GM12872 (cell line): ENCODE data around the gene ERC2.

ENCODE experiments used
- CTCF ChIP-seq: IDR thresholded peaks from 3 replicates; pipeline ENCODE4 v1.5.1; 2011; ENCODE audit warnings: low read depth, mild to moderate bottlenecking, low read length, moderate library complexity; ENCODE audit not compliant: insufficient read depth

The ERC2 gene

GRCh38 chr3:55648591-55649318, 819.5 kb downstream of the ERC2 start:
- TF ChIP-seq CTCF: no peak

GRCh38 chr3:55647670-55648069, 820.6 kb downstream of the ERC2 start:
- TF ChIP-seq CTCF: no peak

GRCh38 chr3:55647063-55647462, 821.2 kb downstream of the ERC2 start:
- no peak for TF ChIP-seq CTCF

- no peak for TF ChIP-seq CTCF
Measured at GRCh38 chr3:55646121-55646520, 822.1 kb downstream of the ERC2 start.

GRCh38 chr3:55645422-55645821, 822.8 kb downstream of the ERC2 start:
- TF ChIP-seq CTCF: no peak

- no peak for TF ChIP-seq CTCF
Measured at GRCh38 chr3:55643283-55643682, 825.0 kb downstream of the ERC2 start.

GRCh38 chr3:55641964-55642363, 826.3 kb downstream of the ERC2 start:
- no peak for TF ChIP-seq CTCF
